Amniotic stem cell (primary cell): ENCODE data around the gene RNU1-2.
"Not testable (repeated sequence)": the region's sequence is repeated elsewhere in the genome, so short reads cannot be mapped to it uniquely, and the experiment has no call there.

ENCODE experiments used
- DNase-seq: peaks from one replicate; lab custom pipeline; 2025; lab: John Stamatoyannopoulos, UW

RNU1-2 gene

DNA sequence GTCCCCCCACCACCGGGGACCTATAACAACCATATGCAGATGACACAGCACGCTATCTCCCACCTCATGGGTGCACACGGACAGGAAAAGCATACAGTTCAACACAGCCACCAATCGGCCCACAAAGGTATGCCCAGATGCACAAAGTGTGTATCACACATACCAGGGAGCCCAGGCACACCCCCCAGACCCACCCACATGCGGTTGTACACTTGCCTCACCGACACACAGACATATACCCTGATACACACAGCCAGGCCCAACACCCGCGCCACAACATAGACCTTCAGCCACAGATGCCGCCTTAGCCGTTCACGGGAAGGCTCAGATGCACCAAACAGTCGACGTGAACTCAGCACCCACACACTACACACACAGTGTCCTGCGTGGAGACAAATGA, 31.5 kb downstream of the RNU1-2 start:
- no peak for DNase-seq

DNA sequence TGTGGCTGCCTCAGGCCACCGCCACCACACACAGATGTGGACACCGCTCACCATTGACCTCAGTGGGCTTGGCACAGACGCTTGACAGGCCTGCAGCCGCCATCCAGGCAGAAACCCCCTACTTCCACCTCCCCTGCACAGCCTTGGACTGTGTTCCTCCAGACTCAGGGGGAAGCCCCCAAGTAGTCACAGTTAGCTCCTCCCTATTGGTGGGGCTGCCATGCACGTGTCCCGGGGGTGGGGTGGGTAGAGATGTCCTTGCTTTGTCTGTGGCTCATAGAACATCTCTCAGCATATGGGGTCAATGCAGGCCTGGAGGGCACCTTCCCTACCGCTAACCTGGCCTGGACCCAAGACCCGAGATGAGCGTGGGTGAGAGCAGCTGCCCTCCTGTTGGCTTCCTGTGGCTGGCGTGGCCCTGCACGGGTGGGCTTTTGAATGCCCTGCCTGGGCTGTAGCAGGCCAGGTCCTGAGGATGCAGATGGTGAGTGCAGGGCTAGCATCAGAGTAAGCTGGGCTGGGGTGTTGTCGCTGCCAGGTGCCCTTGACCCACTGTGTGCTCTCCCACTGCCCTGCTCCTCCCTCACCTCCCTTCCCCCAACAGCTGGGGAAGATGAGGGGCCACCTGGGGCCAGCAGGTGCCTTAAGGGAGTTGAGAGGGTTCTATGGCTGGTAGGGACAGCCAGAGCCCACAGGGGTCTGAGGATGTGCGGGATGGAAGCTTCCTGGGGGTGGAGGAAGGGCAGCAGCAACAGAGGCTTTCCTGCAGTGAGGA, 32.1 kb downstream of the RNU1-2 start:
- no peak for DNase-seq

GRCh38 chr1:16929146-16930041, 33.6 kb downstream of the RNU1-2 start:
- not testable (repeated sequence) for DNase-seq

DNA sequence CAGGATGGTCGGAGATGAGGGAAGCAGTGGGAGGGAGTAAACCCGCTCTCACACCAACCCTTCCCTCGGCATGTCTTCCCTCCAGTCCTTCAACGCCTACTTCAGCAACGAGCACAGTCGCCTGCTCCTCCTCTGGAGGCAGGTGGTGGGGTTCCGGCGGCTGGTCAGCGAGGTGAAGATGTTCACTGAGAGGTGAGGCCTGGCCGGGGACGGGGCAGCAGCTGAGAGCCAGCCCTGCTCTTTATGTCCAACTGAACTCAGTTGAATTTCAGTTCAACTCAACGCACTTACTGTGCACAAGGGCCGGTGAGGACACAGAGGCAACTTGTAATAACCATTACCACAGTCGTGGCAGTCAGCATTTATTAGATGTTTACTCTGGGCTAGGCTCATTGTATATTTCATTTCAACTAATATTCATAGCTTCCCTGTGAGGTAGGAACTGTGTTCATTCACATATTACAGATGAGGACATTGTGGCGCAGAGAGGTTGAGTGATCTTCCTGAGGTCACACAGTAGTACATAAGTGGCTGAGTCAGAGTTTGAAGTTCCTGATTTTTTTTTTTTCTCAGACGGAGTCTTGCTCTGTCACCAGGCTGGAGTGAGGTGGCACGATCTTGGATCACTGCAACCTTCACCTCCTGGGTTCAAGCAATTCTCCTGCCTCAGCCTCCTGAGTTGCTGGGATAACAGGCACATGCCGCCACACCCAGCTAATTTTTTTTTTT, 35.6 kb downstream of the RNU1-2 start:
- DNase-seq, result not testable (repeated sequence)

DNA sequence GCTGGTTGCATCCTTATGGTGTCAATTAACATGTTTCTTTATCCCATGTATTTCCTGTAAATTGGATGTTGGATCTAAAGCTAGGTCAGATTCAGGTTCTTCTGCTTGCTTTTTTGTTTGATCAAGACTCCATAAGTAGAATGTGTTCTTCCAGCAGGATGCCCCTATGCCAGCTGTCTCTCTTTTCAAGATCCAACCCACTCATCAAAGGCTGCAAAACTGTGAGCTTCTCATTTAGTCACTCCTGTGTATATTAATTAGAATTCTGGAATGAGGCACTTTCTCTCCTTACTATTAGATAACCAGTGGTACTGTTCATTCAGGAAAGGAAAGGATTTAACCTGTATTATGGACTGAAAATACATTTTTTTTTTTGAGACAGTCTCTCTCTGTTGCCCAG, 38.2 kb downstream of the RNU1-2 start:
- not testable (repeated sequence) for DNase-seq

DNA sequence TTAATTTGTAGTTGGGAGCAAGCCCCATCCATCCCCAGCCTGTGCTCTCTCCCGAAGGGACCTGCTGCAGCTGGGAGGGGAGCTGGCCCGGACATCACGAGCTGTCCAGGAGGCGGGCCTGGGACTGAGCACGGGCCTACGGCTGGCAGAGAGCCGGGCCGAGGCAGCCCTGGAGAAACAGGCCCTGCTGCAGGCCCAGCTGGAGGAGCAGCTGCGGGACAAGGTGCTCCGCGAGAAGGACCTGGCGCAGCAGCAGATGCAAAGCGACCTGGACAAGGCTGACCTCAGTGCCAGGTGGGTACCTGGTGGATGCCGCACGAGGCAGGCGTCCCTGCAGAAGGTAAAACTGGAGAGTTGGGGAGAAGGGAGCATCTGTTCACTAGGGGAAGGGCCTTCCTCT, 40.8 kb downstream of the RNU1-2 start:
- DNase-seq, result not testable (repeated sequence)

- DNase-seq, result no peak
These were observed 42.9 kb downstream of the RNU1-2 start for GRCh38 chr1:16938351-16939321.

DNA sequence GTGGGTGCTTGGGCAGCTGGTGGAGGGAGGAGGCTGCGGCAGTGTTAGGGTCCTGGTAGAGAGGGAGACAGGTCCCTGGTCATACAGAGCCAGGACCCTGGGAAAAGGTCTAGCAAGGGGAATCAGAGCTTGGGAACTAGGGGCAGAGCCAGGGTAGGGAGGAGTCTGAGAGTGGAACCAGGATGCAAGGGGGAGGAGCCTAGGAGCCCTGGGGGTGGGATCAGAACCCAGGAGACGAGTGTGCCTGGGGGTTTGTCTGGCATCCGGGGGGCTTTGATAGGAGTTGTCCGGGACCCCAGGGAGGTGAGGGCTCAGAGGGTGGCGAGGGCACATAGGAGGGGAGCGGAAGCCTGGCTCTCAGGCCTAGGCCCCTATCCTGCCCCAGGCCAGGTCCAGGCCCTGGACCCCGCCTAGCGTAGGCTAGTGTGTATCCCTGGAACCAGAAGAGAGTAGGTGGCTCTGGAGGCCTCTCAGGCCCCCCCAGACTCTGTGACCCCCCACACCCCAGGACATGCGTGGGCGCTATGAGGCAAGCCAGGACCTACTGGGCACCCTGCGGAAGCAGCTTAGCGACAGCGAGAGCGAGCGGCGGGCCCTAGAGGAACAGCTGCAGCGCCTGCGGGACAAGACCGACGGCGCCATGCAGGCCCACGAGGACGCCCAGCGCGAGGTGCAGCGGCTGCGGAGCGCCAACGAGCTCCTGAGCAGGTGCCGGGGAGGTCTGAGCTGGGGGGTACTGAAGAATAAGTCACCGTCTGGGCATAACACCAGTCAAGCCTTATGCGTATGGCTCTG, 43.8 kb downstream of the RNU1-2 start:
- not testable (repeated sequence) for DNase-seq

DNA sequence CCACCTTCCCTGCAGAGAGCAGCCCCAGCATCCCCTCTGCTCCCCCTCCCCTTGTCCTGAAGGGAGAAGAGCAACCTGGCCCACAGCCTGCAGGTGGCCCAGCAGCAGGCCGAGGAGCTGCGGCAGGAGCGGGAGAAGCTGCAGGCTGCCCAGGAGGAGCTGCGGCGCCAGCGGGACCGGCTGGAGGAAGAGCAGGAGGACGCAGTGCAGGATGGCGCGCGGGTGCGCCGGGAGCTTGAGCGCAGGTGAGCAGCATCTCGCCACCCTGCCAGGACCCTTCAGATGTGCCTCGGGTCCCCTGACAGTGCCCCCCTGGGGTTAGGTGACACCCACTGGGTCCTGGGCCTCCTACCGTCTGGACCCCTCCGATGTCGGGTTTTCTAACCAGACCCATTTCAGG, 48.3 kb downstream of the RNU1-2 start:
- DNase-seq, result no peak

DNA sequence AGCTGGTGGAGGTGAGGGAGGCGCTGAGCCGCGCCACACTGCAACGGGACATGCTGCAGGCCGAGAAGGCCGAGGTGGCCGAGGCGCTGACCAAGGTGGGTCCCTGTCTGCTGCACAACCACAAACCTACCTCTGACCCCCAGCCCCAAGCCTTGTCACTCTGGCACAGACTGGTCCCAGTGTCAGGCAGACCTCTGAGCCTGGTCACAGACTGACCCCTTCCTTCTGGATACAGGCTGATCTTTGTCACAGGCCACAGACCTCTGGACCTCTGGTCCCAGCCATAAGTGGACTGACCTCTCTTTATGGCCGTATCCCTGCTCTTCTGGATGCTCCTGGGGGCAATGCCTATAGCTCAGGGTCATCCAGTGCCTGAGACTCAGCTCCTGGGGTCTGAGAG, 49.7 kb downstream of the RNU1-2 start:
- not testable (repeated sequence) for DNase-seq
